ENCODE data around the gene CFAP97D2. TPM values are rescaled to one million over a fixed set of nuclear protein-coding genes. Genes with fewer than 3 reads are reported as not detected.

Gene CFAP97D2
- total and polyA plus RNA-seq, 2 donors from 2014 or later: not detected

GRCh38 chr13:114134111-114134943, 44.7 kb upstream of the CFAP97D2 start:
- H3K27ac ChIP-seq (ENCODE audit: low read depth in 2 of 2, low read length in 2 of 2): no peak overlapping the region
- no peak for FAIRE-seq

GRCh38 chr13:114134944-114135610, 44.0 kb upstream of the CFAP97D2 start:
- H3K27me3 ChIP-seq (ENCODE audit: control insufficient read depth, insufficient read depth, low read length): no peaks in the 10 kb centered on the region
- H3K4me1 ChIP-seq (ENCODE audit: control insufficient read depth in 2 of 3, insufficient read depth in 2 of 3, low read depth in 1 of 3, low read length in 3 of 3): peaks cover 4 to 23% (median 13%) of the 10 kb centered on the region in 3 donors
- no peaks in the 10 kb centered on the region for H3K9me3 ChIP-seq (ENCODE audit: control insufficient read depth in 2 of 3, insufficient read depth in 1 of 3, low read length in 3 of 3)
- H3K36me3 ChIP-seq (ENCODE audit: control insufficient read depth in 2 of 3, insufficient read depth in 3 of 3, low read length in 3 of 3): no peaks in the 10 kb centered on the region
- no peak overlapping the region for H3K27ac ChIP-seq (ENCODE audit: low read depth in 2 of 2, low read length in 2 of 2)
- intact Hi-C loops (cut with DNase I): no loop called here
- H3K9ac ChIP-seq (ENCODE audit: low read length in 3 of 3): no peak overlapping the region
- FAIRE-seq (no peak), DNase-seq (no peak)
- H3K4me3 ChIP-seq (ENCODE audit: low read length in 3 of 3): no peak overlapping the region
- no peak for TF ChIP-seq CTCF (IDR thresholded peaks at IDR 0.05; ENCODE audit: borderline replicate concordance, extremely low read depth, insufficient read depth)

More at GRCh38 chr13:114134111-114134943, 44.7 kb upstream of the CFAP97D2 start:
- no peaks in the 10 kb centered on the region for H3K27me3 ChIP-seq (ENCODE audit: control insufficient read depth, insufficient read depth, low read length)
- no peak overlapping the region for H3K9ac ChIP-seq (ENCODE audit: low read length in 3 of 3)
- peak overlapping the region in 1 of 3 donors; percentile 9 for H3K4me3 ChIP-seq (ENCODE audit: low read length in 3 of 3)
- TF ChIP-seq CTCF (IDR thresholded peaks at IDR 0.05; ENCODE audit: borderline replicate concordance, extremely low read depth, insufficient read depth): no peak
- DNase-seq: peak in 4 of 5 donors; percentile 59 to 77 (median 62)
- H3K4me1 ChIP-seq (ENCODE audit: control insufficient read depth in 2 of 3, insufficient read depth in 2 of 3, low read depth in 1 of 3, low read length in 3 of 3): peaks cover 4 to 30% (median 21%) of the 10 kb centered on the region in 3 donors
- H3K9me3 ChIP-seq (ENCODE audit: control insufficient read depth in 2 of 3, insufficient read depth in 1 of 3, low read length in 3 of 3): no peaks in the 10 kb centered on the region
- no peaks in the 10 kb centered on the region for H3K36me3 ChIP-seq (ENCODE audit: control insufficient read depth in 2 of 3, insufficient read depth in 3 of 3, low read length in 3 of 3)
- intact Hi-C loops (cut with DNase I): no loop called here

GRCh38 chr13:114135731-114136171, 43.3 kb upstream of the CFAP97D2 start:
- no peak for TF ChIP-seq CTCF (IDR thresholded peaks at IDR 0.05; ENCODE audit: borderline replicate concordance, extremely low read depth, insufficient read depth)
- H3K27ac ChIP-seq (ENCODE audit: low read depth in 2 of 2, low read length in 2 of 2): no peak overlapping the region
- H3K9ac ChIP-seq (ENCODE audit: low read length in 3 of 3): no peak overlapping the region
- H3K4me1 ChIP-seq (ENCODE audit: control insufficient read depth in 2 of 3, insufficient read depth in 2 of 3, low read depth in 1 of 3, low read length in 3 of 3): peaks cover 4 to 18% (median 6%) of the 10 kb centered on the region in 3 donors
- H3K9me3 ChIP-seq (ENCODE audit: control insufficient read depth in 2 of 3, insufficient read depth in 1 of 3, low read length in 3 of 3): no peaks in the 10 kb centered on the region
- FAIRE-seq (no peak), DNase-seq (peak in 2 of 5 donors; percentile 32 to 55)
- H3K27me3 ChIP-seq (ENCODE audit: control insufficient read depth, insufficient read depth, low read length): no peaks in the 10 kb centered on the region
- H3K36me3 ChIP-seq (ENCODE audit: control insufficient read depth in 2 of 3, insufficient read depth in 3 of 3, low read length in 3 of 3): no peaks in the 10 kb centered on the region
- H3K4me3 ChIP-seq (ENCODE audit: low read length in 3 of 3): no peak overlapping the region
- intact Hi-C loops (cut with DNase I): no loop called here
